Right lung (tissue), 5 donors: Measurements from ENCODE around the gene PNMA1. TPM values are rescaled to one million over a fixed set of nuclear protein-coding genes. Genes with fewer than 3 reads are reported as not detected.

ENCODE experiments used
- DNase-seq, 2 donors: peaks; one replicate each; pipeline ENCODE4 v3.0.0-alpha.2; 2013
- polyA plus RNA-seq, 5 donors: library from polyadenylated mRNA; unstranded; fragments of 120-200 nt; gene quantifications; one replicate each; pipeline versions ENCODE4 v1.2.1 to v1.2.3, GENCODE V29; 2013; ENCODE audit warnings: inconsistent platforms in 1 of 5, low replicate concordance in 1 of 5; ENCODE audit not compliant: insufficient read length in 5 of 5, insufficient read depth in 1 of 5

Gene PNMA1
- polyA plus RNA-seq, 5 donors, result 41.2 to 54.9 (median 47.4) TPM

- DNase-seq, result no peak
Observed at GRCh38 chr14:73674986-73675385, 39.2 kb downstream of the PNMA1 start.

- no peak for DNase-seq
Observed at GRCh38 chr14:73667854-73668253, 46.3 kb downstream of the PNMA1 start.

GRCh38 chr14:73666583-73666982 lies 47.6 kb downstream of the PNMA1 start:
- DNase-seq, result no peak

GRCh38 chr14:73665130-73665529 lies 49.1 kb downstream of the PNMA1 start:
- no peak for DNase-seq

DNA sequence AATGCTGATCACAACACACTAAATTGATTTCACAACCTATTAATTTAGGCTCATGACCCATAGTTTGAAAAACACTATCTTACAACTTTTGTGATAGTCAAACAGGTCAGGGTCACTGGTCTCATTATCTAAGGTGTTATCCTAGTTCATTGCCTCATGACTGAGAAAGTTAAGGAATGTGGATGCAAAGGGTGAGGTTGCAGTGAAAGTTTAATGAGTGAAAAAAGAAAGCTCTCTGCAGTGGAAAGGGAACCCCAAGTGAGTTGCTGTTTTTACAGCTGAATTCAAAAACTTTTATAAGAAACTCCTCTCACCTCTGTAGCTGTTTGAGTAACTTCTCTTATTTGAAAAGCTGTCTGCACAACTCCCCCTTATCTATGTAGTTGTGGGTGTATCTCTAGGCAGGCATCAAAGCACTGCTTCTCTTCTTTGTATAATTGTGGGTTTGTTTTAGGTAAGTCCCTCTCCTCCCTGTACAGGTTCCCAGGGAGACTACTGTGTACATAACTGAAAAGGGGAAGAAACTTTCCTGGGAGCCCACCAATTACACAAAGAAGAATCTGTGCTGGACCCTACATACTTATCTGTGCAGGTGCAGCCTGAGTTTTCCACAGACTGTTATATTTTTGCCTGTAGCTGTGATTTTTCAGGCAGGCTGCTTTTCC lies 50.5 kb downstream of the PNMA1 start:
- DNase-seq, result no peak

DNA sequence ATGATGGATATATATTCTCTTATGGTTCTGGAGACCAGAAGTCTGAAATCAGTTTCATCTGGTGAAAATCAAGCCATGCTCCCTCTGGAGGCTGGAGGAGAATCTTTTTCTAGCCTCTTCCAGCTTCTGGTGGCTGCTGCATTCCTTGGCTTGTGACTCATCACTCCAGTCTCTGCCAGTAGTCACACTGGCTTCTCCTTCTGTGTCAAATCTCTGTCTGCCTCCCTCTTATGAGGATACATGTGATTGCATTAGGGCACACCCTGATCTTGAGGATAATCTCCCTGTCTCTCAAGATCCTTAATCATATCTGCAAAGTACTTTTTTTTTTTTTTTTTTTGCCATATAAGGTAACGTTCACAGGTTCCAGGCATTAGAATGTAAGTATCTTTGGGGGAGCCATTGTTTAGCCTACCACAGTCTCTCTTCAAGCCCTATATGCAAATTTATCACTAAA lies 51.7 kb downstream of the PNMA1 start:
- DNase-seq, result no peak

DNA sequence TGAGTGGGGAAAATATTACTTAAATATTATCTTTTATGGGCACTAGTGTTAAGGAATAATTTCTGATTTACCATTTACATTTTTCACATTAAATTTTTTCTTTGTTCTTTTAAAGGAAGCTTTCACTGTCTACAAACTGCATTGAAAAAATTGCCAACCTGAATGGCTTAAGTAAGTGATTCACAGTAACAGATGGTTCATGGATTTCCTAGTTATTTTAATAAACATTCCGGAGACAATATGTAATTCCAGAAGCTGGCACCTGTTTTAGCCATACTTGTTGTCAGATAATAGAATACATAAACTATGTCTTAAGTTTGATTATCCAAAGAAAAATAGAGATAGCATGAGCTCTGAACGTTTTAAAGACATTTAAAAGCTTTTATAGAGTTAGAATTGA lies 52.3 kb downstream of the PNMA1 start:
- DNase-seq, result no peak

Other genes with a start within 250 kb of the PNMA1 start
- 1 to 10 TPM; 6.7 to 9.7 (median 8.1) TPM for gene RIOX1, start 223.5 kb downstream of the PNMA1 start, polyA plus RNA-seq
- gene ACOT1, start 177.2 kb downstream of the PNMA1 start, polyA plus RNA-seq, result 1 to 10 TPM; 1.7 to 3.4 (median 2.6) TPM
- gene HEATR4, start 155.4 kb downstream of the PNMA1 start, polyA plus RNA-seq, result 1 to 10 TPM; 1.1 to 1.8 (median 1.4) TPM
- gene ACOT2, start 145.2 kb downstream of the PNMA1 start, polyA plus RNA-seq, result 10 to 100 TPM; 24.4 to 28.9 (median 26.3) TPM
- under 1 TPM; 0.60 to 0.93 (median 0.80) TPM for gene ACOT4, start 122.5 kb downstream of the PNMA1 start, polyA plus RNA-seq
- gene ACOT6, start 101.9 kb downstream of the PNMA1 start, polyA plus RNA-seq, result under 1 TPM in 1 of 5 donors, not detected in 4; 0.18 TPM
- 10 to 100 TPM; 11.8 to 24.9 (median 19.0) TPM for gene DNAL1, start 69.4 kb downstream of the PNMA1 start, polyA plus RNA-seq
- 10 to 100 TPM; 10.2 to 18.0 (median 15.1) TPM for gene PTGR2, start 137.4 kb upstream of the PNMA1 start, polyA plus RNA-seq
- gene ZNF410, start 172.5 kb upstream of the PNMA1 start, polyA plus RNA-seq, result 10 to 100 TPM; 44.6 to 55.3 (median 48.1) TPM
- gene FAM161B, start 235.7 kb upstream of the PNMA1 start, polyA plus RNA-seq, result 10 to 100 TPM; 10.6 to 14.9 (median 13.3) TPM
- 10 to 100 TPM; 27.2 to 32.7 (median 31.8) TPM for gene COQ6, start 235.9 kb upstream of the PNMA1 start, polyA plus RNA-seq